ENCODE measurements around the gene LRRC8C.
"Not testable (repeated sequence)": the region's sequence is repeated elsewhere in the genome, so short reads cannot be mapped to it uniquely, and the experiment has no call there.

The LRRC8C gene

DNA sequence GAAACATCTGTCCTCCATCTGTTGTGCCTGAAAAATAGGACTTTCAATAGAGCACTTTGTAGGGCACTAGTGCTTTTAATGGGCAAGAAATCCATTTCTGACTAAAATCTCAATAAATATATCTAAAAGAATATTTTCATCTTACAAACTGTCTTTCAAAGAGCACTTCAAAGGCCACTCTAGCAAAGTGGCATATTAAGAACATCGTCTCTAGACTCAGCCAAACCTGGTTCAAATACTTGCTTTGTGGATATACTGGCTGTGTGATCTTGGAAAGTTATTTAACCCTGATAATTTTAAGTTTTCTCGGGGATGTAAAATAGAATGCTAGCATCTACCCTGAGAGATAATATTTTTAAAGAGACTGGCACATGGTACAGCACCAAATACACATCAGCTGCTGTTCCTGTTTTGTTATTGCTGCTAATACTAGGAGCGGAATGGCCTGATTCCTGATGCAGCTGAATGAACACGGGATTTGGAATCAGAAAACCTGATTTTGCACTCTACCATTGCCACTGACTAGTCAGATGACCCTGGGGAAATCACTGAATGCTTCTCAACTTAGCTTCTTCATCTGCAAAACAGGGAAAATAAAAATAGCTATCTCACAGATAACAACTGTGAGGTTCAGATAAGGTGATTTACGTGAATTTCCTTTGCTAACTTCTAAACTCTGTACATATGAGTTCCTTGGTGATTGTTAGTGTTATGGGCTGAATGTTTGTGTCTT, 25.2 kb upstream of the LRRC8C start:
- DNase-seq (ENCODE audit: low read depth), result no peak

DNA sequence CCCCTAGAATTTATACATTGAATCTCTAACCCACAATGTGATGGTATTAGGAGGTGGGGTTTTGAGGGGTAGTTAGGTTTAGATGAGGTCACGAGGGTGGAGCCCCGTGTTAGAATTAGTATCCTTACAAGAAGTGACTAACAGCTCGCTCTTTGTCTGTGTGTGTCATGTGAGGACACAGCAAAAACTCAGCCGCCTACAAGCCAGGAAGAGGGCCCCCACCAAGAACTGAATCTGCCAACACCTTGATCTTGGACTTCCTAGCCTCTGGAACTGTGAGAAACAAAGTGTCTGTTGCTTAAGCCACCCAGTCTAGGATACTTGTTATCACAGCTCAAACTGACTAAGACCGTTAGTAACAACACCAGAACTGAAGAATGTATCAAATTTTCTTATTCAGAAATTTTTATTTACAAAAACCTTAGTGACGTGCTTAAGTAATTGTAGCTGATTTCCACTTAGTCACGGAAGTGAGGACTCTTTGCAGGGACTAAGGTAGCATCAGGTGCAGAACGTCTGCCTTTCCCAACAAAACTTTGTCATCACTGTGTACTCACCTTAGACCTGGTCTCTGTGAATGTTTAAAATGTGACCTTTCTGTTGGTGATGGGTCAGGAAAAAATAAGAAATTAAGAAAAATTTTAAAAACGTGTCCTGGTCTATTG, 24.5 kb upstream of the LRRC8C start:
- no peak for DNase-seq (ENCODE audit: low read depth)

DNA sequence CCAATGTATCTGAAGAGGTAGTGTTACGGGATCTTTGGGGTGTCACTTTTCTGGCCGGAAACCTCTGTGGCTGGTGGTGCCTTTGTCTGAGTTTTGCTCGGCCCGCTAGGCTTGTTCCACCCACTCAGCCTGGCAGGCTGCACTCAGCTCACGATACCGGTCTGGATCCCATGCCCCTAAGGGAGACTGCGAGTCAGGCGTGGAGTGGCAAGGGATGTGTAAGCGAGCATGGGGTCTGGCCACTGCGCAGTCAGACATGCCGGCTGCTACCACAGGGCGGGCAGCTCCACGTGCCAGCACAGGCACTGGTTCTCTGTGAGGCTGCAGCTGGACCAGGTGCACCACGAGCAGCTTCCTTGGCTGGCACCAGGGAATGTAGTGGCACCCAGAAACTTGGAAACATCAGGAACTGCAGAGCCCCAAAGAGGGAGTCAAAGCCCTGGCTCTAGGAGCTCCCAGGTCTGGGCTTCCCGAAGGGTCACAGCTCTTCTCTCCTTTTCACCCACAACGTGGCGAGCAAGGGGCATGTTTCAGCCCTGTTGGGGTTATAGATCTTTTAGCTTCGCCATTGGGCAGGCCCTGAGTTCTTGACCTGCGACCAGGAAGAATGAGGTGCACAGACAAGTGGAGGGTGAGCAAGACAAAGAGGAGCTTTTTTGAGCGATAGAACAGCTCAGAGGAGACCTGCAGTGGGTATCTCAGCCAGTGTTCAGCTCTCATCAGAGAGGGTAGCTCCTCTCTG, 23.8 kb upstream of the LRRC8C start:
- no peak for DNase-seq (ENCODE audit: low read depth)

DNA sequence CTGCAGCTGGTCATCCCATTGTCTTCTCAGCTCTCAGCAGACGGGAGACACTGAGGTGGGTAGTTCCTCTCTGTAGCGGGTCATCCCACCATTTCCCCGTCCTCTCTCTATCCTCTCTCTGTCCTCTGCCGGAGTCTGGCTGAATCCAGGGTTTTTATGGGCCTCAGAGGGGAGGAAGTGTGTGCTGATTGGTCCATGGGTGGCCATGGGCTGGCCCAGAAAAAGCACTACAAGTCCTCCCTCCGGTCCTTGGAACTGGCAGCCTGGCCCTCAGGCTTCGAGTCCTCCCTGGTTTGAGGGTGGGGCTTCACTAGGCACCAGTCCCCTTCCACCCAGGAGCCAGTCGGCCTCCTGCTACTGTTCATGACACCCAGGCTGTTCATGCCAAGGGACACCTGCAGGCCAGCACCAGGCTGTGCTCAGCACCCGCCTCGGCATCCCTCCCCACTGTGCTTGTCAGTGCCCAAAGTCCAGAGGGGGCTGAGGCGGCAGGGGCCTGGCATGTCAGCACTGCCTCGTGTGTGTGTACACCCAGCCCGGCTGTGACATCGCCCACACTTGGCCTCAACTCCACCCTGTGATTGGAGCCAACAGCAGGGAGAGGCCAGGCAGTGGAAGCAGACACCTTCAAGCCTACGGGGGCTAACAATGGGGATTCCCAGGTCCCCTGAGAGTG, 23.0 kb upstream of the LRRC8C start:
- no peak for DNase-seq (ENCODE audit: low read depth)

DNA sequence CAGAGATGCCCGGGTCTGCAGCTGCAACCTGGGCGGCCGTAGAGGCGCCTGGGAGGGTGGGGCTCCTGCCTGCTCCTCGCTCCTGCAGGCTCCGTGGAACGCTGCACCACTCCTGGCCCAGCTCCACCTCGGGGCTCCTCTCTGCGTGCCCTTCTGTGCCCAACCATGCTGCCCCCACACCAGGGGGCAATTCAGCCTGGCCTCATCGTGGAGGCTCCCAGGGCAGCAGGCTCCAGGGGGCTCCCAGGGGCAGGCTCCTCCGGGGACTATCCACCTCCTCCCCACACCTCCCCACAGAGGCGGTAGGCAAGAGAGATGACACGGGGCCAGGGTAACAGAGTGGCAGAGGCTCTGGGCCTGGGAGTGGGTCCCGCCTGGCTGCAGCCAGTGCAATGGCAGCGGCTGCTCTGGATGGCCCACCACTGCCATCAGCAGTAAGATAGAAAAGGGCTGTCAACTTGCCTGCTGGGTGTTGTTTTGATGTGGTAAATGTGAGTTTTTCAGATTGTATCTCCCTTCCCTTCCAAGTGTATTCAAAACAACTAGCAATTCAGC, 22.4 kb upstream of the LRRC8C start:
- no peak for DNase-seq (ENCODE audit: low read depth)

DNA sequence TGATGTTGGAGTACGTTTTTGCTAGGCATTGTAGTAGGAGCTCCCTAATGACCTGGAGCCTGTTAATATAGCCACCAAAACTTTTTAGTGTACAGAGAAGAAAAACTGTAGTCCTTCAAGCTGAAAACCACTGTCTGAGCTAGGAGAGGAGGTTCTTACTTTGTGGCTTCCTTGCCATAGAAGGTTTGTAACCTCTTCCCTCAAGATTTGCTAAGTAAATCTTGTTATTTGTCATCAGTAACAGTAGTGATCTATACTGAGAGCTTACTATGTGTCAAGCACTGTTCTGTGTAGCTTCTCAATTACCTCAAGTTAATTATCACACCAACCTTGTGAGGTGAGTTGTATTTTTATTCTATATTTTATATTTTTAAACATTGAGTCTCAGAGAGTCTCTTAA, 21.2 kb upstream of the LRRC8C start:
- no peak for DNase-seq (ENCODE audit: low read depth)

DNA sequence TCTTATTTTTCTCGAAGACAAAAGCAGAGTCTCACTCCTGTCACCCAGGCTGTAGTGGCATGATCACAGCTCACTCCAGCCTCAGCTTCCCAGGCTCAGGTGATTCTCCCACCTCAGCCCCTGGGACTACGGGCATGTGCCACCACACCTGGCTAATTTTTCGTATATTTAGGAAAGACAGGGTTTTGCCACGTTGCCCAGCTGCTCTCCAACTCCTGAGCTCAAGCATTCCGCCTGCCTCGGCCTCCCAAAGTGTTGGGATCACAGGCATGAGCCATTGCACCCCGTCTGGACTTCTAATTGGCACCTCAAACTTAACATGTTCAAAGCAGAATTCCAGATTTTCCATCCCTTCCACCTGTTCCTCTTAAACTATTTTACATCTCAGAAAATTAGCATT, 19.0 kb upstream of the LRRC8C start:
- DNase-seq (ENCODE audit: low read depth), result no peak

DNA sequence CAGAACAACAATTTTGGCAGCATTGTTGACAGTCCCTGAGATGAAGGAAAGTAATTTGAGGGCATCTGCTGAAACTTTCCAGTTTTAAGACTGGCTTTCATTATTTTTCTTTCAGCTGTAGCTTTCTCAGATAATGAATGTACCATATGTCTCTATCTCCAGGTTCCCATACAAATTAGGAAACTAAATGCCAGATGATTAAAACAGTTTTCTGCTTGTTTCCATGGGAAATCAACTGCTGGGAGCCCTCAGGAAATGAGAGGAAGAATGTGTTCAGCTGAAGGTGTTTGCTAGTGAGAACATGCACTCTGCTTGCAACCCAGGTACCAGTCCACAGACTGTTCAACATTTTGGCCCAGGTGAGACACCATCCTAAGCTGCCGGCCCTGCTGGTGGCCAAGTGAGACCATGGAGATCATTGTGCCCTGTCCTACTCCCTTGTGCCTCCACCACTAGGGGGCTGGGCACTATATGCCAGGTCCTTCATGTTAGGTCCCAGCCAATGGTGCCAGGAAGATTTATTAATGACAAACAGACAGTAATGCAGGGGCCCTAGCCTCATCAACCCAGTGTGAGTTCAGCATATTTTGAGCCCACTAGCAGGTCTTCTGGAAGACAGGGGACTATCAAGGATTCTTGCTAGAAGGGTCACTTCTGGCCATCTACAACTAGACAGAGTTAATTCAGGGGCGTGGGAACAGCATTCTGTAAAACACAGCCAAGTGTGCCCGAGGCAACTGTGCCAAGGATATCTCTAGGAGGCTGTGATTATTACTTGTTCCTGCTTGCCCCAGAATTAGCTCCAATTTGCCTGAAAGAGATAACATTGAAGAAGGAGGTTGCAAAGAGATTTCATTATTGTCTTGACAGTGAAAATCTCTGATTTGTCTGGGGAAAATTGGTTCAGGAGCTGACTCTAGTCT, 17.0 kb upstream of the LRRC8C start:
- no peak for DNase-seq (ENCODE audit: low read depth)

DNA sequence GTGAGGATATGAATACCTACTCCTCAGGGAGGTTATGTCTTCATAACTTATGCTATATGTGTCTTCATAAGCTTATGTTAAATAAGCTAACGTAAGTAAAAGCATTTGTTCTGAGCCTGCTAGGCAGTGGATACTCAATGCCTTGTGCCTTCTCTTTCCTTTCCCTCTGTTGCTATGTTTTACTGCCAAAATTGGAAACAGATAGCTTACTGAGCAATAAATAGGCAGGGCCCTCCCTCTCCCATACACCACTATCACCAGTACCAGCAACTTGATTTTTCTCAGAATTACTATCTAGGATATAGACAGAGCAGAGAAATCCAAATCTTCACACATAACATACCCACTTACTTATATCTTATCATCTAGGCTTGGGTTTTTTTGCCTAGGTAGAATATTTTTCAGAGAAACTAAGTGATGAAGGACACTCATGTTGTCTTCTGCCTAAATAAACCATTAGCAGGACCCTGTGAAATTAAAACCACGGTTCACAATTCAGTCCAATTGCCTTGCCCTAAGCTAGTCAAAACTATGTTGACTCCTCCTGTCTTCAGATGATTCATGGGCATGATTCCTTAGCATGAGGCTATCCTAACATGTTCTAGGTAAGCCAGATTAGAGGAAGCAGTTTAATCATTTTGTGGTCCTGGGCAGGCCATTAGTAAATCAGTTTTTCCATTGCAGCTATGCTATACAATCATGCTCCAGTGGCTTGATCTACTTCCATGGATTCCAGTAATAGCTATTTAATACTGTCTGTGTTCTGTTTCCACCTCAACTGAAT, 15.9 kb upstream of the LRRC8C start:
- DNase-seq (ENCODE audit: low read depth), result no peak

DNA sequence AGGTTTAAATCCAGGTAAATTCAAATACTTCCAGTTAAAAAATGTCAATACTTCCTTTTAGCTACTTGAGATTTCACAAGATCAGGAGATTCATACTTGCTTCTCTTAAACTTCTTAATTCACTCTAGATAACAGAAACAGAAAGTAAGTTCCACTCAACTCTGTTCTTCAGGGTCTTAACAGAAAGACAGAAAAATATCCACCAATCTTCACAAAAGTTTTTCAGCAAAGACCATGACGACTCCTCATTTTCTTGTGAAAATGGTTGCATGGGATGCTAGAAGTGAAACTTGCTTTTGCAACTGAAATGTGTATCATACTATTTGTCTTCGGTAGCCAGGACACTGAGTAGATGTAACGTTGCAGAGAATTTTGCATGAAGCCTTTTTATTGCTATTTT, 12.3 kb upstream of the LRRC8C start:
- no peak for DNase-seq (ENCODE audit: low read depth)

DNA sequence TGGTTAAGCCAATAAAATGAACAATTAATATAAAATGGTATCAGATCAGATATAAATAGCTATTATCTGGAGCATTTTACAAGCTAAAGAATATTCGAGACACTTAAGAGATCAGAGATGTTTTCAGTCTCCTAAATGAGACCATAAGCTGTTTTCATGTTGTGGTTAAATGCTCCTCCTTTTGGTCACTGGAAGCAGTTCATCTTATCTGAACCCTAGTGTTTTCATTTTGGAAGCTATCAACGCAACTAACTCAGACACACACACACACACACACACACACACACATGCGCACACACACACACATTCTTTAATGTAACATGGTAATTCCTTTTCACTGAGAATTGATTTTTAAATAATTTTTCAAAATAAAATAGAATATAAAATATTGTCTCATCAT, 10.0 kb upstream of the LRRC8C start:
- no peak for DNase-seq (ENCODE audit: low read depth)

DNA sequence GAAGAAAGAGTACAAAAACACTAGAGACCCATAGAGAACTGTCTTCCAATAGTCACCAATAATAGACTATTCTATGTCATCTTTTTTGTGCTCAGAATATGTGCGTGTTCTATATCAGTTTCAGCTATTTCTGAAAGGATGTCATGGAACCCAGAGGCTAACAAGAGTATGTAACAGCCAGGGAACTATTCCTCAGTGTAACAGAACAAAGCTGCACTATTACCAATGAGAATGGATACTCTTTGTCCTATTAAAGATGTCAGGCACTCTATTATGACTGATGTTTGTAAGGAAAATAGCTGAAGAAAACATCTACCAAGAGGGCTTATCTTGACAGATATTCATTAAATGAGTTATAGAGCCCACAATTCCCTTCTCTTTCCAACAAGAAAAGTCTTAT, 8.6 kb upstream of the LRRC8C start:
- no peak for DNase-seq (ENCODE audit: low read depth)

DNA sequence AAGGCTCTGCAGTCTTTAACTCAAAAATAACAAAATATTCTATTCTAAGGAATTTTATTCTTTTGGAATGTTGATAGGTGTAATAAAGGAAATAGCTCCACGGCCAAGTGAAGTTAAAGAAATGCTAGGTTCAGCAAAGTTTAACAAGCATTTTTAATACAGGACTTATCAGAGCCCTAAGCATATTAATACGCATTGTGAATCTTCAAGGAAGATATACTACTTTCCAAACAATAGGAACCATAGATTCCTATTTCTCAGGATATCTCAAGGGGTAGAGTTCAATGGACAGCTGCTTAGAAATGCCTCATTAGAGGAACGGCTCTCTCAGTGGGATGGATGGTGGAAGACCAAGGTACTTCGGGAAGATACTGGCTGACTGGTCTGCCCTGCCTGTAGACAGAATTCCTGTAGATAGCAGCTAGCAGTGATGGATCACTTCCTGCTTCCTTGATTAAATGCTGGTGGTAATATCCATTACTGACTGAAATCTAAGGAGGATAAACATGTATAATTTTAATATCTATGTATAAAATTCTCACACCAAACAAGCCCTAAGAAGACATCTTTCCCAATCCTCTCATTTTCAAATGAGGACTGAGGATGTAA, 8.1 kb upstream of the LRRC8C start:
- DNase-seq (ENCODE audit: low read depth), result no peak

DNA sequence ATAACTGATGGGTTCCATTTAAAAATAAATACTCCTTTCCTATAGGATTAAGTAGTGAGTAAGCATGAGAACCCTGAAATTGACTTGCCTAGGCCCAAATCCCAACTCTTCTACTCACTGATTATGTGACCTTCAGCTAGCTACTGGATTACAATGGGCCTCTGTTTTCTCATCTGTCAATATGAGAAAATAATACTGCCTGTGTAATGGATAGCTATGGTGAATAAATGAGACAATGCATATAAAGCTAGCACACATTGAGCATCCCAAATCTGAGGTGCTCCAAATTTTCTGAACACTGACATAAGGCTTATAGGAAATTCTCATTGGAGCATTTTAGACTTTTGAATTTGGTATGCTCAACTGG, 5.3 kb upstream of the LRRC8C start:
- no peak for DNase-seq (ENCODE audit: low read depth)

DNA sequence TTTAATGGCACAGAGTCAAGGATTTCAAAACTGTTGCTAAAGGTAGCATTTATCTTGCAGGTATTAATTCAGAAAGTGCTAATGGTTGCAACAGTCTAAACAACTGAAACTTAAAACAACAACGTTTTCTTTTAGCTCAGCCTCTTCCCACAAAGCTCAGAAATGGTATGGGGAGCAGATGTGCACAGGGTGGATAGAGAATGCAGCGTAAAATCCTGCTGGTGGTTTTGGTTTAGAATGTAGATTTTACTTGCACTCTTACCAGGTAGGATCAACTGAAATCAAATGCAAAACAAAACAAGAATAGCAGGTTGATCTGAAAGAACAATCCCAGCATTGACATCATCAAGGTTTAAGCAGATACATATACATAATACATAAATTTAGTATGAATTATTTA, 3.8 kb upstream of the LRRC8C start:
- DNase-seq (ENCODE audit: low read depth), result no peak

DNA sequence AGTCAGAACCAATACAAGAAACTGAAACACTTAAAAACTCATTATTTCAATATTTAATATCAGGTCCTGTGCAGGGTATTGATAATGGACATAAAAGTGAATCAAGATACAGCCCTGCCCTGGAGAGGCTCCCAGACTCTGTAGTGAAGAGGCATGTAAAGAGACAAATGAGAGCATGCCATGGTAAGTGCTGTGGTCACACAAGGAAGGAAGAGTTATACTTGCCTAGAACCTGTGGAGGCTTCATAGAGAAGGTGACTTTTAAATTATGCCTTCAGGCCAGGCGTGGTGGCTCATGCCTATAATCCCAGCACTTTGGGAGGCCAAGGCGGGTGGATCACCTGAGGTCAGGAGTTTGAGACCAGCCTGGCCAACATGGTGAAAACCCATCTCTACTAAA, 3.3 kb upstream of the LRRC8C start:
- not testable (repeated sequence) for DNase-seq (ENCODE audit: low read depth)

DNA sequence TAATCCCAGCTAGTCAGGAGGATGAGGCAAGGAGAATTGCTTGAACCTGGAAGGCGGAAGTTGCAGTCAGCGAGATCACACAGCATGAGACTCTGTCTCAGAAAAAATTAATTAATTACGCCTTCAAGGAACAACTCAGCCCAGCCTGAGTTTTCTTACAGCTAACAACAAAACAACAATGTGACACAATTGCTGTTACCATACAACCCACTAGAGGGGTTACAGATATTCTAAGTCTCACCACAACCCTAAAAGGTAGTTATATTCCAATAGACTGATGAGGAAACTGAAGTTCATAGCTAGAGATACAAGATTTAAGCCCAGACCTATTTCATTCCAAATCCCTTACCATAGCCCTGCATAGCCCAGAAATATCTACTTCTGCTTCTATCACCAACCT, 2.9 kb upstream of the LRRC8C start:
- no peak for DNase-seq (ENCODE audit: low read depth)

DNA sequence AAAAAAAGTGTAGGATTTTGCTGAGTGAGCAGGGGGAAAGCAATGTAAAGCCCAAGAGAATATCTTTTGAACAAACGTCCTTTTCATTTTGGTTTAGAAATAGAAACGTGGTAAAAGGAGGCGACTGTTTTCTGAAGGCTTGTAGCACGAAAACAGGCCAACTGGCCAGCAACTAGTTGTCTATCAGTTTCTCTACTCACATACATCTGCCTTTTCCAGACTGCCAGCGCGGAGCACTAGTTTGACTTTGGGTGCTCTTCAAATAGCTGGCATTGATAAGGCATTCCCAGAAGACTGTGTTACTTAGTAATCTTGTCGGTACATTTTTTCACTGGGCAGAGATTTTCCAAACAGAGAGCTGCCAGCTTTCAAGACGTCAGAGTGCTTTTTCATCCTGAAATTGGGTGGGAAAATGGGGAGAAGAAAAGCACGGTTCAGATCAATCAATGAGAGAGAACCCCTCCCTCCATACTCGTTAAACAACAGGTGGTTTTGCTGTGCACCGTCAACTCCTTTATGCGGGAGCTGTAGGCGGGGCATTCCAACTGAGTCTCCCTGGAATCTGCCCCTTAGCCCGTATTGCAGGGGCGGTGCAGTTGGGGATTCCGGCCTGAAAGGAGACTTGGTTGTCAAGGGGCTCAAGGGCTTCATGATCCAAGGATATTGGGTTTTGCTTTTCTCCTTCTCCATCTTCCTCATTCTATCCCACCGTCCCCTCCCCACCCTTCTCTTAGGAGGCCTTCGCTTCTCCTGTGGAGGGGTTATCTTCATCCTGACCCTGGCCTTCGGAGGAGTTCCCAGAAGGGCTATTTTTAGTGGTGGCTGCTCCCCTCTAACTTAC, 884 bp upstream of the LRRC8C start:
- DNase-seq (ENCODE audit: low read depth), result no peak

DNA sequence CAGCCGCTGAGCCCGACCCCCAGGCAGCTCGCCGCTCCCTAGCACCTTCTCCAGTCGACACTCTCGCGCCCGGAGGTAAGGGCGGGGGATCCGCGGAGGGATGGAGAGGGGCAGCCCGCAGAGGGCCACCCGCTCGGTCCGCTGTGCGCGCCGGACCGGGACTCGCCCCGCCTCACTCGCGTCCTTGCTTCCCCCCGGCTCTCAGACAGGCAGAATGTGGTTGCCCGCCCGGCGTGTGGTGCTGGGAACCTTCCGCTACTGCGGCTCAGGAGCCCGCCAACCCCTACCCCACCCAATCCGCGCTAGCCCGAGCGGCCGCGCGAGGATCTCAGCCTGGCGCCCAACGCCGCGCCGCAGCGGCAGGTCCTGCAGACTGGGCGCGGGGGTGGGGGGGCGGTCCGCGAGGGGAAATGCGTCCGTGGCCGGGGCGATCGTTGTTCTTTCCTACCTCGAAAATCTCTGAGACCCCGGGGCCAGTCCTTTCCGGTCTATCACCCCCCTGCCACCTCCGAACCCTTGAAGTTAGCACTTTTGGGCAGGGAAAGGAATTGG, 404 bp downstream of the LRRC8C start:
- no peak for DNase-seq (ENCODE audit: low read depth)

Measured in HS-5 (cell line).